ELF-1 (cell line): ENCODE data around the gene C5.

Experiments used
- DNase-seq: peaks from one replicate; pipeline ENCODE4 v3.0.0-alpha.2; 2016; ENCODE audit warnings: low read depth, low spot score

C5 gene

GRCh38 chr9:120911295-120911837 is 138.7 kb downstream of the C5 start:
- no peak for DNase-seq

GRCh38 chr9:120910643-120911042 is 139.4 kb downstream of the C5 start:
- DNase-seq = no peak

GRCh38 chr9:120909904-120910303 is 140.2 kb downstream of the C5 start:
- DNase-seq = no peak

GRCh38 chr9:120905315-120906164 is 144.5 kb downstream of the C5 start:
- no peak for DNase-seq

GRCh38 chr9:120904978-120905301 is 145.1 kb downstream of the C5 start:
- DNase-seq = no peak

- DNase-seq = no peak
These were observed 145.8 kb downstream of the C5 start for GRCh38 chr9:120904061-120904977.

GRCh38 chr9:120902569-120903535 is 147.2 kb downstream of the C5 start:
- DNase-seq = no peak
